Measurements from ENCODE around the gene TSBP1. TPM values are rescaled to one million over a fixed set of nuclear protein-coding genes. Genes with fewer than 3 reads are reported as not detected.

Gene TSBP1
- total RNA-seq, 1 experiment from 2014 or later = not detected

DNA sequence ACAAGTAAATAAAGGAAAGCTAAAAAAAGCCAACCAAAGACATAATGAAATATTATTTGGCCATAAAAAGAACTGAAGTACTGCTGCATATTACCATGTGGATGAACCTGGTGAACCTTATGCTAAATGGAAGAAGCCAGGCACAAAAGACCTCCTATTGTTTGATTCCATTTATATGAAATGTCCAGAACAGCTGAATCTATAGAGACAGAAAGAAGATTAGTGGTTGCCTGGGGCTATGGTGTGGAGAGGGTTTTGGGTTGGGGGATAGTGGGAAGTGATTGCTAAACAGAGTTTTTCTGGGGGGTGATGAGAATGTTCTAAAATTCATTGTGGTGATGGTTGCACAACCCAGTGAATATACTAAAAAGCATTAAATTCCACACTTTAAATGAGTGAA, 53.2 kb downstream of the TSBP1 start:
- H3K36me3 ChIP-seq (ENCODE audit: control insufficient read depth in 1 of 2, insufficient read depth in 2 of 2, low read length in 2 of 2) = no peaks in the 10 kb centered on the region
- no peaks in the 10 kb centered on the region for H3K9me3 ChIP-seq (ENCODE audit: control insufficient read depth in 1 of 2, insufficient read depth in 1 of 2, low read depth in 1 of 2, low read length in 2 of 2)
- H3K4me1 ChIP-seq (ENCODE audit: control insufficient read depth in 1 of 2, insufficient read depth in 2 of 2, low read length in 2 of 2) = no peaks in the 10 kb centered on the region
- ChIA-PET POLR2A (no interaction called here), RAD21 (ENCODE audit: low non-redundant PET in 1 of 2, low total read pairs in 2 of 2, uncharacterized antibody in 2 of 2, unreplicated experiment in 2 of 2) (no interaction called here), CTCF (no interaction called here)
- BruUV-seq (replicated peaks) = no TSS peak
- H3K4me2 ChIP-seq (ENCODE audit: low read length) = no peak overlapping the region
- TF ChIP-seq, protein P1, sequence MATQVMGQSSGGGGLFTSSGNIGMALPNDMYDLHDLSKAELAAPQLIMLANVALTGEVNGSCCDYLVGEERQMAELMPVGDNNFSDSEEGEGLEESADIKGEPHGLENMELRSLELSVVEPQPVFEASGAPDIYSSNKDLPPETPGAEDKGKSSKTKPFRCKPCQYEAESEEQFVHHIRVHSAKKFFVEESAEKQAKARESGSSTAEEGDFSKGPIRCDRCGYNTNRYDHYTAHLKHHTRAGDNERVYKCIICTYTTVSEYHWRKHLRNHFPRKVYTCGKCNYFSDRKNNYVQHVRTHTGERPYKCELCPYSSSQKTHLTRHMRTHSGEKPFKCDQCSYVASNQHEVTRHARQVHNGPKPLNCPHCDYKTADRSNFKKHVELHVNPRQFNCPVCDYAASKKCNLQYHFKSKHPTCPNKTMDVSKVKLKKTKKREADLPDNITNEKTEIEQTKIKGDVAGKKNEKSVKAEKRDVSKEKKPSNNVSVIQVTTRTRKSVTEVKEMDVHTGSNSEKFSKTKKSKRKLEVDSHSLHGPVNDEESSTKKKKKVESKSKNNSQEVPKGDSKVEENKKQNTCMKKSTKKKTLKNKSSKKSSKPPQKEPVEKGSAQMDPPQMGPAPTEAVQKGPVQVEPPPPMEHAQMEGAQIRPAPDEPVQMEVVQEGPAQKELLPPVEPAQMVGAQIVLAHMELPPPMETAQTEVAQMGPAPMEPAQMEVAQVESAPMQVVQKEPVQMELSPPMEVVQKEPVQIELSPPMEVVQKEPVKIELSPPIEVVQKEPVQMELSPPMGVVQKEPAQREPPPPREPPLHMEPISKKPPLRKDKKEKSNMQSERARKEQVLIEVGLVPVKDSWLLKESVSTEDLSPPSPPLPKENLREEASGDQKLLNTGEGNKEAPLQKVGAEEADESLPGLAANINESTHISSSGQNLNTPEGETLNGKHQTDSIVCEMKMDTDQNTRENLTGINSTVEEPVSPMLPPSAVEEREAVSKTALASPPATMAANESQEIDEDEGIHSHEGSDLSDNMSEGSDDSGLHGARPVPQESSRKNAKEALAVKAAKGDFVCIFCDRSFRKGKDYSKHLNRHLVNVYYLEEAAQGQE (IDR thresholded peaks at IDR 0.05; ENCODE audit: low read depth) = no peak
- TF ChIP-seq TCF7L2 (IDR thresholded peaks at IDR 0.05; ENCODE audit: borderline replicate concordance, extremely low read depth, insufficient read depth, insufficient read length) (no peak), YY1 (IDR thresholded peaks at IDR 0.05; ENCODE audit: extremely low read depth, insufficient replicate concordance, low read depth, low read length) (no peak), SP1 (IDR thresholded peaks at IDR 0.05; ENCODE audit: low read depth) (no peak), CEBPB (IDR thresholded peaks at IDR 0.05; ENCODE audit: low read depth) (no peak), CTCF (IDR thresholded peaks at IDR 0.05 in 2 of 3, conservative IDR thresholded peaks at IDR 0.05 in 1 of 3; ENCODE audit: borderline replicate concordance in 1 of 3, insufficient read depth in 1 of 3, low read depth in 2 of 3, low read length in 2 of 3) (no peak), SRF (IDR thresholded peaks at IDR 0.05; ENCODE audit: low read depth) (no peak)
- H3K9ac ChIP-seq (ENCODE audit: low read length) = no peak overlapping the region
- intact Hi-C loops (cut with micrococcal nuclease) = no loop called here
- H2AFZ ChIP-seq (ENCODE audit: low read depth, low read length, poor library complexity, severe bottlenecking) = no peak overlapping the region
- H3K79me2 ChIP-seq (ENCODE audit: insufficient read depth, low read length) = no peaks in the 10 kb centered on the region
- DNase-seq (ENCODE audit: low read depth, low spot score) (no peak), ATAC-seq (no peak)
- H3K27me3 ChIP-seq (ENCODE audit: insufficient read depth, low read length) = no peaks in the 10 kb centered on the region
- H3K27ac ChIP-seq (ENCODE audit: low read depth, low read length) = no peak overlapping the region
- H3K9me2 ChIP-seq (ENCODE audit: insufficient read depth) = no peaks in the 10 kb centered on the region
- H4K20me1 ChIP-seq (ENCODE audit: insufficient read depth) = no peaks in the 10 kb centered on the region
- H3K4me3 ChIP-seq (replicated peaks in 1 of 2; ENCODE audit: low read depth in 1 of 2, low read length in 2 of 2) = no peak overlapping the region

All from HCT116 (cell line).